ENCODE data around the gene CDK6. TPM values are rescaled to one million over a fixed set of nuclear protein-coding genes. Genes with fewer than 3 reads are reported as not detected.

Gene CDK6
- total and polyA plus RNA-seq, 9 of the 15 experiments (the other 6 are each of a cell fraction or from before 2014, with no cell fraction given) = 7.6 to 109 (median 44.4) TPM

DNA sequence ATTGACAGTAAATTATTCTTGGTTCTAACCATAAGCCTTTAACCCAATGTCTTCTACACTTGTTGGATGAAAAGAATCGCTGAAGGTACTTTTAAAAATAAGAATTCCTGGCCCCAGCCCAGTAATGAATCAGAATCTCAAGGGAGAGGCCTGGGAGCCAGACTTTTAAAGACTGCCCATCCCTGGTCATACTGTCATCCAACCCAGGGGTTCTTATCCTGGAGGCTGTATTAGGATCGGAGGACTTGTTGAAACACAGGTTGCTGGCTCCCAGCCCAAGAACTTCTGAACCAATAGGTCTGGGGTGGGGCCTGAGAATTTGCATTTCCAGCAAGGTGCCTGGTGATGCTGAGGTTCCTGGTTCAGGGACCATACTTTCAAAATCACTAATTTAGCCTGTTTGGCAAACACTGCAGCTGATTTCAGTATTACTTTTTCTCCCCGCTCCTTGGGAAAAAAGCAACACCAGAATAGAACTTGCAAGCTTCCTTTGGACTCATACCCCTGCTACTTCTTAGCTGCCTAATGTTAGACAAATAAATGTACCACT is 166.7 kb downstream of the CDK6 start:
- WGBS (ENCODE audit: insufficient coverage, low coverage, missing lambda C conversion rate) = 87% methylated on average over 3 of the region's 3 CpGs
- H3K4me3 ChIP-seq = no peak overlapping the region
- H3K27ac ChIP-seq (ENCODE audit: extremely low read depth, low read depth, low read length) = no peak overlapping the region
- H3K9me1 ChIP-seq (ENCODE audit: control insufficient read depth, insufficient read depth, low read length) = no peaks in the 10 kb centered on the region
- 0 out of 2 replicates have a peak, but pooled peaks cover 3% of the 10 kb centered on the region for H4K20me1 ChIP-seq (replicated peaks; ENCODE audit: control insufficient read depth, insufficient read depth, low read length)
- peaks cover 42% of the 10 kb centered on the region for H3K36me3 ChIP-seq (ENCODE audit: control insufficient read depth, insufficient read depth, low read length)
- ChIA-PET POLR2A (no interaction called here), CTCF (ENCODE audit: low intra/inter-chr PET ratio) (no interaction called here)
- no peak overlapping the region for H3K9ac ChIP-seq (ENCODE audit: insufficient read depth in 1 of 2, low read depth in 2 of 2, low read length in 2 of 2)
- FAIRE-seq = no peak
- peaks cover 3% of the 10 kb centered on the region; the same call in 1 of the 3 replicates for H3K79me2 ChIP-seq (ENCODE audit: control insufficient read depth, insufficient read depth, low read length)
- no peak for DNase-seq (ENCODE audit: extremely low read depth in 1 of 4, low spot score in 3 of 4)
- no peaks in the 10 kb centered on the region for H3K4me1 ChIP-seq (replicated peaks in 1 of 2; ENCODE audit: control insufficient read depth in 2 of 2, insufficient read depth in 2 of 2, low read length in 2 of 2)
- TF ChIP-seq, protein P1, sequence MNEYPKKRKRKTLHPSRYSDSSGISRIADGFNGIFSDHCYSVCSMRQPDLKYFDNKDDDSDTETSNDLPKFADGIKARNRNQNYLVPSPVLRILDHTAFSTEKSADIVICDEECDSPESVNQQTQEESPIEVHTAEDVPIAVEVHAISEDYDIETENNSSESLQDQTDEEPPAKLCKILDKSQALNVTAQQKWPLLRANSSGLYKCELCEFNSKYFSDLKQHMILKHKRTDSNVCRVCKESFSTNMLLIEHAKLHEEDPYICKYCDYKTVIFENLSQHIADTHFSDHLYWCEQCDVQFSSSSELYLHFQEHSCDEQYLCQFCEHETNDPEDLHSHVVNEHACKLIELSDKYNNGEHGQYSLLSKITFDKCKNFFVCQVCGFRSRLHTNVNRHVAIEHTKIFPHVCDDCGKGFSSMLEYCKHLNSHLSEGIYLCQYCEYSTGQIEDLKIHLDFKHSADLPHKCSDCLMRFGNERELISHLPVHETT (CRISPR knock-in tag; conservative IDR thresholded peaks at IDR 0.05 in 1 of 2, IDR thresholded peaks at IDR 0.05 in 1 of 2) = no peak
- TF ChIP-seq HNRNPK (IDR thresholded peaks at IDR 0.05; ENCODE audit: low read depth, low read length, poor library complexity, severe bottlenecking) (no peak), SPI1 (IDR thresholded peaks at IDR 0.05; ENCODE audit: borderline replicate concordance, low read depth, low read length) (no peak), HNRNPL (IDR thresholded peaks at IDR 0.05; ENCODE audit: low read depth, low read length) (no peak), KLF13 (tag; IDR thresholded peaks at IDR 0.05; ENCODE audit: borderline replicate concordance, low read depth) (no peak), PHB (CRISPR knock-in tag; IDR thresholded peaks at IDR 0.05) (no peak), ETS2 (tag; IDR thresholded peaks at IDR 0.05; ENCODE audit: borderline replicate concordance, poor library complexity, severe bottlenecking) (no peak), ARID1B (IDR thresholded peaks at IDR 0.05) (no peak), ZNF143 (CRISPR knock-in tag; IDR thresholded peaks at IDR 0.05) (no peak), ZNF695 (CRISPR knock-in tag; IDR thresholded peaks at IDR 0.05) (no peak), TEAD1 (CRISPR knock-in tag; IDR thresholded peaks at IDR 0.05) (no peak), NBN (IDR thresholded peaks at IDR 0.05; ENCODE audit: low read depth) (no peak), ZNF354B (CRISPR knock-in tag; IDR thresholded peaks at IDR 0.05) (no peak), RBM22 (IDR thresholded peaks at IDR 0.05; ENCODE audit: low read depth, low read length, poor library complexity, severe bottlenecking) (no peak), DNMT1 (IDR thresholded peaks at IDR 0.05) (no peak), DPF2 (IDR thresholded peaks at IDR 0.05) (no peak), ZNF23 (CRISPR knock-in tag; IDR thresholded peaks at IDR 0.05) (no peak), ESRRA (IDR thresholded peaks at IDR 0.05; ENCODE audit: borderline replicate concordance, low read depth) (no peak)
- TF ChIP-seq, protein P2, sequence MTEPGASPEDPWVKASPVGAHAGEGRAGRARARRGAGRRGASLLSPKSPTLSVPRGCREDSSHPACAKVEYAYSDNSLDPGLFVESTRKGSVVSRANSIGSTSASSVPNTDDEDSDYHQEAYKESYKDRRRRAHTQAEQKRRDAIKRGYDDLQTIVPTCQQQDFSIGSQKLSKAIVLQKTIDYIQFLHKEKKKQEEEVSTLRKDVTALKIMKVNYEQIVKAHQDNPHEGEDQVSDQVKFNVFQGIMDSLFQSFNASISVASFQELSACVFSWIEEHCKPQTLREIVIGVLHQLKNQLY (CRISPR knock-in tag; conservative IDR thresholded peaks at IDR 0.05) = no peak
- TF ChIP-seq, protein P3, sequence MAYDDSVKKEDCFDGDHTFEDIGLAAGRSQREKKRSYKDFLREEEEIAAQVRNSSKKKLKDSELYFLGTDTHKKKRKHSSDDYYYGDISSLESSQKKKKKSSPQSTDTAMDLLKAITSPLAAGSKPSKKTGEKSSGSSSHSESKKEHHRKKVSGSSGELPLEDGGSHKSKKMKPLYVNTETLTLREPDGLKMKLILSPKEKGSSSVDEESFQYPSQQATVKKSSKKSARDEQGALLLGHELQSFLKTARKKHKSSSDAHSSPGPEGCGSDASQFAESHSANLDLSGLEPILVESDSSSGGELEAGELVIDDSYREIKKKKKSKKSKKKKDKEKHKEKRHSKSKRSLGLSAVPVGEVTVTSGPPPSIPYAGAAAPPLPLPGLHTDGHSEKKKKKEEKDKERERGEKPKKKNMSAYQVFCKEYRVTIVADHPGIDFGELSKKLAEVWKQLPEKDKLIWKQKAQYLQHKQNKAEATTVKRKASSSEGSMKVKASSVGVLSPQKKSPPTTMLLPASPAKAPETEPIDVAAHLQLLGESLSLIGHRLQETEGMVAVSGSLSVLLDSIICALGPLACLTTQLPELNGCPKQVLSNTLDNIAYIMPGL (CRISPR knock-in tag; IDR thresholded peaks at IDR 0.05) = no peak
- no peaks in the 10 kb centered on the region for H3K27me3 ChIP-seq (ENCODE audit: control insufficient read depth in 2 of 2, insufficient read depth in 2 of 2, low read length in 2 of 2)
- no peak for ATAC-seq
- no peak overlapping the region for H2AFZ ChIP-seq (ENCODE audit: low read depth, low read length)
- no peaks in the 10 kb centered on the region for H3K9me3 ChIP-seq (replicated peaks; ENCODE audit: control insufficient read depth, insufficient read depth, low read depth, low read length)
- intact Hi-C loops (cut with micrococcal nuclease) (no loop called here), in situ Hi-C loops (cut with MboI) (no loop called here)
- no peak overlapping the region for H3K4me2 ChIP-seq (ENCODE audit: insufficient read depth, low read length)
- no TSS peak for BruUV-seq (replicated peaks)

Measured in K562 (cell line).